HG03039 (cell line): Measurements from ENCODE around the gene SMKR1.
"Not testable (repeated sequence)": the region's sequence is repeated elsewhere in the genome, so short reads cannot be mapped to it uniquely, and the experiment has no call there.

Experiments used
- ATAC-seq: cut with Tn5 transposase; IDR thresholded peaks from one replicate; pipeline ENCODE4 v1.9.1; 2021; ENCODE audit warnings: mild to moderate bottlenecking, moderate library complexity; ENCODE audit not compliant: unreplicated experiment

SMKR1 gene

GRCh38 chr7:129501760-129502707 lies at the start of gene SMKR1:
Gene SMKR1, plus strand, starts transcription at chr7:129502531. Its CDS starts 294 bp downstream, at chr7:129502825.
- peak; percentile 77 for ATAC-seq

- ATAC-seq = no peak
These were observed 49.6 kb upstream of the SMKR1 start for GRCh38 chr7:129452589-129453231.

- ATAC-seq = no peak
These were observed 48.7 kb upstream of the SMKR1 start for GRCh38 chr7:129453510-129454248.

- no peak for ATAC-seq
These were observed 48.1 kb upstream of the SMKR1 start for GRCh38 chr7:129454249-129454551.

- ATAC-seq = no peak
These were observed 45.9 kb upstream of the SMKR1 start for GRCh38 chr7:129456421-129456820.

GRCh38 chr7:129457101-129457500 lies 45.2 kb upstream of the SMKR1 start:
- ATAC-seq = no peak

GRCh38 chr7:129458171-129458570 lies 44.2 kb upstream of the SMKR1 start:
- ATAC-seq = no peak

GRCh38 chr7:129461809-129462208 lies 40.5 kb upstream of the SMKR1 start:
- no peak for ATAC-seq

GRCh38 chr7:129462420-129462819 lies 39.9 kb upstream of the SMKR1 start:
- no peak for ATAC-seq

- no peak for ATAC-seq
These were observed 38.1 kb upstream of the SMKR1 start for GRCh38 chr7:129464194-129464593.

- ATAC-seq = no peak
These were observed 37.3 kb upstream of the SMKR1 start for GRCh38 chr7:129465080-129465479.

GRCh38 chr7:129466796-129467195 lies 35.5 kb upstream of the SMKR1 start:
- ATAC-seq = no peak

- no peak for ATAC-seq
These were observed 34.2 kb upstream of the SMKR1 start for GRCh38 chr7:129468087-129468486.

GRCh38 chr7:129468547-129468946 lies 33.8 kb upstream of the SMKR1 start:
- no peak for ATAC-seq

- no peak for ATAC-seq
These were observed 32.4 kb upstream of the SMKR1 start for GRCh38 chr7:129469930-129470329.

GRCh38 chr7:129470411-129470810 lies 31.9 kb upstream of the SMKR1 start:
- no peak for ATAC-seq

- no peak for ATAC-seq
These were observed 30.9 kb upstream of the SMKR1 start for GRCh38 chr7:129471402-129471827.

- not testable (repeated sequence) for ATAC-seq
These were observed 26.4 kb upstream of the SMKR1 start for GRCh38 chr7:129475931-129476330.

- not testable (repeated sequence) for ATAC-seq
These were observed 25.9 kb upstream of the SMKR1 start for GRCh38 chr7:129476398-129476797.

- no peak for ATAC-seq
These were observed 22.5 kb upstream of the SMKR1 start for GRCh38 chr7:129479831-129480230.

GRCh38 chr7:129480674-129481363 lies 21.5 kb upstream of the SMKR1 start:
- ATAC-seq = no peak
